PFSK-1 (cell line): ENCODE data around the gene SNX32.

Experiments used
- FOXP2 ChIP-seq: optimal IDR thresholded peaks from 2 replicates; pipeline ENCODE3; 2011; ENCODE audit warnings: borderline replicate concordance, control low read depth, inconsistent platforms; ENCODE audit not compliant: insufficient read depth; ENCODE audit errors: extremely low read length, extremely low read depth
- POLR2AphosphoS5 ChIP-seq: IDR thresholded peaks from 2 replicates; pipeline ENCODE4 v1.6.1; 2012; ENCODE audit warnings: low read depth, mild to moderate bottlenecking, control low read depth, low read length, moderate library complexity
- REST ChIP-seq, 2 experiments: IDR thresholded peaks; 2 replicates each; pipeline versions ENCODE4 v1.6.1 to v1.8.0; 2011 to 2012; ENCODE audit warnings: low read depth in 2 of 2, low read length in 2 of 2, control low read depth in 1 of 2, inconsistent platforms in 1 of 2, mild to moderate bottlenecking in 1 of 2, moderate library complexity in 1 of 2; ENCODE audit not compliant: insufficient read depth in 1 of 2
- SIN3A ChIP-seq: IDR thresholded peaks from 2 replicates; pipeline ENCODE4 v1.6.1; 2012; ENCODE audit warnings: mild to moderate bottlenecking, low read length, moderate library complexity, borderline replicate concordance; ENCODE audit not compliant: insufficient read depth
- TAF1 ChIP-seq: IDR thresholded peaks from 2 replicates; pipeline ENCODE4 v1.6.1; 2012; ENCODE audit warnings: low read length, control low read depth, borderline replicate concordance; ENCODE audit not compliant: insufficient read depth

The SNX32 gene

GRCh38 chr11:65861533-65862183, 27.9 kb downstream of the SNX32 start:
- TF ChIP-seq SIN3A (no peak), POLR2AphosphoS5 (no peak), TAF1 (no peak), REST (IDR thresholded peaks at IDR 0.05; ENCODE audit: insufficient read depth in 1 of 2, low read depth in 2 of 2, low read length in 2 of 2) (no peak), FOXP2 (no peak)

GRCh38 chr11:65862191-65862735, 28.5 kb downstream of the SNX32 start:
- no peak for TF ChIP-seq FOXP2
- TF ChIP-seq SIN3A = no peak
- TF ChIP-seq REST (IDR thresholded peaks at IDR 0.05; ENCODE audit: insufficient read depth in 1 of 2, low read depth in 2 of 2, low read length in 2 of 2) = no peak
- TF ChIP-seq POLR2AphosphoS5 = no peak
- no peak for TF ChIP-seq TAF1

- TF ChIP-seq TAF1 (no peak), REST (IDR thresholded peaks at IDR 0.05; ENCODE audit: insufficient read depth in 1 of 2, low read depth in 2 of 2, low read length in 2 of 2) (no peak), POLR2AphosphoS5 (no peak), FOXP2 (no peak), SIN3A (no peak)
Observed at GRCh38 chr11:65862941-65863888, 29.5 kb downstream of the SNX32 start.

- no peak for TF ChIP-seq FOXP2
- no peak for TF ChIP-seq TAF1
- no peak; the same call in 1 of the 2 replicates for TF ChIP-seq POLR2AphosphoS5
- no peak for TF ChIP-seq REST (IDR thresholded peaks at IDR 0.05; ENCODE audit: insufficient read depth in 1 of 2, low read depth in 2 of 2, low read length in 2 of 2)
- TF ChIP-seq SIN3A = no peak
Observed at GRCh38 chr11:65863889-65864705, 30.3 kb downstream of the SNX32 start.
